SK-N-DZ (cell line): ENCODE measurements around the gene ELP6.
"Not testable (repeated sequence)": the region's sequence is repeated elsewhere in the genome, so short reads cannot be mapped to it uniquely, and the experiment has no call there.

ENCODE experiments used
- DNase-seq: peaks from one replicate; pipeline ENCODE4 v3.0.0-alpha.2; 2015; ENCODE audit warnings: low spot score

Gene ELP6

GRCh38 chr3:47512416-47513124 lies 942 bp downstream of the ELP6 start:
- DNase-seq = peak; percentile 26

DNA sequence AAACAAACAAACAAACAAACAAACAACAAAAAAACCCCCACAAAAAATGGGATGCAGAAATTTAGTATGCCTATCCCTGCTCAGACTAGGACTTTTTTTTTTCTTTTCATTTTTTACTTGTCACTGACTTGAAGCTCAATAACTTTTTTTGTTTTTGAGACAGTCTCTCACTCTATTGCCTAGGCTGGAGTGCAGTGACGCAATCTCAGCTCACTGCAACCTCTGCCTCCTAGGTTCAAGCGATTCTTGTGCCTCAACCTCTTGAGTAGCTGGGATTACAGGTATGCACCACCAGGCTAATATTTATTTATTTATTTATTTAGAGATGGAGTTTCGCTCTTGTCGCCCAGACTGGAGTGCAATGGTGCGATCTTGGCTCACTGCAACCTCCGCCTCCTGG lies 8.2 kb downstream of the ELP6 start:
- not testable (repeated sequence) for DNase-seq

GRCh38 chr3:47504113-47504512 lies 9.4 kb downstream of the ELP6 start:
- no peak for DNase-seq

DNA sequence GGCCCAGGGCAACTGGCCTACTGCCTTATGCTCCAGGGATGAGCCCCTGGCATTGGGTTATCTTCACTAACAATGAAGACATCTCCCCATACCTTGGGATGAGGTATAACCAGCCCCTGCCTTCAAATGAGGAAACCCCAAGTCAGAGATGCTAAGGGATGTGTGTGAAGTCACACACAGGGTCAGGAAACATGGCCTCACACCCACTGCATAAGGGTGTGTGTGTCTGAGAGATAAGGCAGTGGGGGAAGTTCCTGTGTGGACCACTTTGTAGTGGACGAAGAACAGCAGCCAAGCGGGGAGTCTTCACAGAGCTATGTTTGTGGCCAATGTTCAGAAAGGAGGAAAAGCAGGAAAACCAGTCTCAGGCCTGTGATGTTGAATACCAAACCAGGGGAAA lies 10.5 kb downstream of the ELP6 start:
- DNase-seq = no peak

- DNase-seq = no peak
These were observed 16.6 kb downstream of the ELP6 start for GRCh38 chr3:47496892-47497291.

DNA sequence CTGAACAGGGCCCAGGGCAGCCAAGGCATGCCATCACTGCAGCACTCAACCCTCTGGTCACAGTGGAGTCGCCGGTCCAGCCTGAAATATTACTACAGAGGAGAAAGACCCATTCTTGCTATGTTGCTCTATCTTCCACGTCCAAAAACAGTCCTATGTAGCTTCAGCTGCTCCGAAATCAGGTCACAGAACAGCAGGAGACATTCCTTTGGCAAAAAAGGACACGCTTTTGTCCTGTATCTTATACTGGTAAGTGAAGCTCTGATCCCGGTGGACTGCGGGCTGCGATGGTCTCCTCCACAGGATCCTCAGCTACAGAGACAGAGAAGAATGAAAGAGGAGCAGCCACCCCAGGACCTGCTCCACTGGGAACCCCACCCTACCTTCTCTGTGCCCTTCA lies 17.6 kb downstream of the ELP6 start:
- DNase-seq = no peak

- no peak for DNase-seq
These were observed 18.4 kb downstream of the ELP6 start for GRCh38 chr3:47495111-47495510.

- DNase-seq = no peak
These were observed 21.7 kb downstream of the ELP6 start for GRCh38 chr3:47491777-47492176.

- DNase-seq = no peak
These were observed 22.3 kb downstream of the ELP6 start for GRCh38 chr3:47491186-47491585.

- DNase-seq = no peak
These were observed 26.2 kb downstream of the ELP6 start for GRCh38 chr3:47487265-47487664.

DNA sequence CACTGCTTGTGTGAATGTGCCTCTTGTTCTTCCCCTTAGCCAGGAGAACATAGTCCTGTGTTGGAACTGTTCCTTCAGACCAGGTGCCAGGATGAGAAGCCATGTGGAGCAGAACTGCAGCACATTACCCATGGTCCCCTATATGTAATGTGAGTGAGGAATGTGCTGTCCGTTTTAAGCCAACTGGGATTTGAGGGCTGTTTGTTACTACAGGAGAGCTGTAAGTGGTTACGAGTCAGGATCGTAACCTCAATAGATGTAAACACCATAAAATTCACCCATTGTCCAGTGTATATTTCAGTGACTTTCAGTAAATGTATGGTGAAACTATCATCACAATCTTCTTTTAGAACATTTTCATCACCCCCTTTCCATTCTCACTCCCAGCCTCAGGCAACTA lies 27.7 kb downstream of the ELP6 start:
- DNase-seq = no peak

GRCh38 chr3:47482366-47482765 lies 31.1 kb downstream of the ELP6 start:
- DNase-seq = no peak

GRCh38 chr3:47481763-47482162 lies 31.7 kb downstream of the ELP6 start:
- DNase-seq = not testable (repeated sequence)

DNA sequence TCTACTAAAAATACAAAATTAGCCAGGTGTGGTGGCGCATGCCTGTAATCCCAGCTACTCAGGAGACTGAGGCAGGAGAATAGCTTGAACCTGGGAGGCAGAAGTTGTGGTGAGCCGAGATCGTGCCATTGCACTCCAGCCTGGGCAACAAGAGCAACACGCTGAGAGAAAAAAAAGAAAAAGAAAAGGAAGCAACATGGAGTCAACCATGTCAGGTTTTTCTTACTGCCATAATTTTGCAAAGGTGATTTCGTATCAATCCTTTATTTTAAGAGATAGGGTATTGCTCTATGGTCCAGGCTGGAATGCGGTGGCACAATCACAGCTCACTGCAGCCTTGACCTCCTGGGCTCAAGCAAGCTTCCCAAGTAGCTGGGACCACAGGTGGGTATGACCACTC lies 33.2 kb downstream of the ELP6 start:
- not testable (repeated sequence) for DNase-seq

GRCh38 chr3:47479826-47480160 lies 33.7 kb downstream of the ELP6 start:
- DNase-seq = no peak

DNA sequence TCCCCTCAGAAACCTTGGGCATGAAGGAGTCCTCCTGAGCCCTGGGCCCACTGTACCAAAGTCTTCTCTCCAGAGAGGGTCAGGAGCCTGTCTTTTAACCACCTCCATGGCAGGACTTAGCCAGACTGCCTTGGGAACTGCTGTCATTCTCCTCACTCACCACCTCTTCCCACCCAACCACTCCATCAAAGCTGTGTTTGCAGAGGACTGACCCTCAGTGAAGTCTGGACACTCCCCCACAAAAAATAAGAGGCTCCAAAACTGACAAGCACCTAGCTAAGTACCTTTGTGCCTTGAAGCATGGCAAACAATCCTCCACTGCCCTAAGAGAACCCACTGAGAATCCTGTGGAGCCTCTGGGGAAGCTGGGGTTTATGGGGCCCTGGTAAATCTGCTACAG lies 35.5 kb downstream of the ELP6 start:
- DNase-seq = no peak

- DNase-seq = no peak
These were observed 36.8 kb downstream of the ELP6 start for GRCh38 chr3:47476644-47477199.

DNA sequence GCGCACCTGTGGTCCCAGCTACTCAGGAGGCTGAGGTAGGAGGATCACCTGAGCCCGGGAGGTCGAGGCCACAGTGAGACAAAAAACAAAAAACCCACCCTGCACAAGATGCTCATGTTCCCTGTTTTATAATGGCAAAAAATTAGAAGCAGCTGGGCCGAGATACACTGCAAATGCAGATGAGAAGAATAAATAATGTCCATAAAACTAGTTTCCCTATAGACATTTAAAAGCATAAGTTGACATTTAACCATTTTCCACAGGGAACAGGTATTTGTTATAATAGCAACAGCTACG lies 37.2 kb downstream of the ELP6 start:
- no peak for DNase-seq

DNA sequence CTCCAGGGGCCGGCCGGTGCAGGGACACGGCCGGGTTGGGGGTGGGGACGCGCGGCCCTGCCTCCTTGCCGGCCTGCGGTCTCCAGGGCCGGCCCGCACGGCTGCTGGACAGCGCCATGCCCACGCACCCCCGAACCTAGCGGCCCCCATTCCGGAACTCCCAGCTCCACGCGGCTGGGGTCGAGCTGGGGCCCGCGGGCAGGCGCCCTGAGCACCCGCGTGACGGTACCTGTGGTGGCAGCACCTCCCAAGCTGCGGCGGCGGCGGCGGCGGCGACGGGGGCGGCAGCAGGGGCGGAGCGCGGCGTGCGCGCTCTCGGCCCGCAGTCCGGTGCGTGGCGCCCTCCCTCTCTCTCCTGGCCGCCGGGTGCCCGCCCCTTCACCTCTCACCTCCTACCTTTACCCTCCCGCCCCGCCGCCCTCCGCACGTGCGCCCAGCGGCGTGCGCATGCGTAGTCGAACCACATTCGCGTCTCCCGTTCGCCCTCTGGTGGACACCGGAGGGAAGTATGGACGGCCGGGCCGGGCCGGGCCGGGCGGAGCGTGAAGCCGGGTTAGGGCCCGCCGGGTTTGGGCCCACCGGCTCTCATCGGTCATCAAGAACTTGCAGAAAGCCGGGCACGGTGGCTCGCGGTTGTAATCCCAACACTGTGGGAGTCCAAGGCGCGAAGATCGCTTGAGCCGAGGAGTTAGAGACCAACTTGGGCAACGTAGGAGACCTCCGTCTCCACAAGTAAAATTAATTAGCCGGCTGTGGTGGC lies 37.8 kb downstream of the ELP6 start, which contains the start of gene SCAP:
Gene SCAP (minus strand): TSS at position 372 of the 760 bp plus-strand sequence. CDS start 32,948 bp downstream, outside the sequence.
- peak; percentile 89 for DNase-seq

- DNase-seq = no peak
These were observed 38.4 kb downstream of the ELP6 start for GRCh38 chr3:47475029-47475569.

GRCh38 chr3:47473391-47473790 lies 40.1 kb downstream of the ELP6 start:
- DNase-seq = no peak

DNA sequence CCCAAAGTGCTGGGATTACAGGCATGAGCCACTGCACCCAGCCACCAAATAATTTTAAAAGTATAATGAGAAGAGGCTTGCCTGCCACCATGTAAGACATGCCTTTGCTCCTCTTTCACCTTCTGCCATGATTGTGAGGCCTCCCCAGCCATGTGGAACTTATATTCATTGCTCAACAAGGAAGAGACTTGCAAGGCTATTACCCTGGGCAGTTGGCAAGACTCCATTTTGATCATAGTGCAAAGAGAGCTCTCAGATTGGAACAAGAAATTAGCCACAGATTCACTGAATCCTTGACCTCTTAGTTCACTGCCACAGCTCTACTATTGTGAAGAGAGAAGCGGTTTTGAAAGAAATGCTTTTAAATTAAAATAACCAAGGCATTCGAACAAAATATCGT lies 43.9 kb downstream of the ELP6 start:
- DNase-seq = no peak

DNA sequence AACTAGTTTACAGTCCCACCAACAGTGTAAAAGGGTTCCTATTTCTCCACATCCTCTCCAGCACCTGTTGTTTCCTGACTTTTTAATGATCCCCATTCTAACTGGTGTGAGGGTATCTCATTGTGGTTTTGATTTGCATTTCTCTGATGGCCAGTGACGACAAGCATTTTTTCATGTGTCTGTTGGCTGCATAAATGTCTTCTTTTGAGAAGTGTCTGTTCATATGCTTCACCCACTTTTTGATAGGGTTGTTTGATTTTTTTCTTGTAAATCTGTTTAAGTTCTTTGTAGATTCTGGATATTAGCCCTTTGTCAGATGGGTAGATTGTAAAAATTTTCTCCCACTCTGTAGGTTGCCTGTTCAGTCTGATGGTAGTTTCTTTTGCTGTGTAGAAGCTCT lies 45.2 kb downstream of the ELP6 start:
- not testable (repeated sequence) for DNase-seq
